Activated T-helper 2 cell treated with anti-CD3 and anti-CD28 coated beads, Interferon-gamma antibody, Interleukin-2, Interleukin-4, amounts not matched to agents 10 μg/mL and 5 μg/mL and 100 μg/mL, durations not matched to agents 14 hours and 24 hours and 36 hours (primary cell): ENCODE data around the gene RALGPS1. TPM values are rescaled to one million over a fixed set of nuclear protein-coding genes. Genes with fewer than 3 reads are reported as not detected.

Experiments
- DNase-seq: peaks from one replicate; pipeline ENCODE4 v3.0.0; 2021; ENCODE audit warnings: low spot score
- H3K27ac Mint-ChIP-seq: one replicate; pipeline ENCODE4 v1.8.0; 2021; ENCODE audit warnings: mixed read lengths
- H3K27me3 Mint-ChIP-seq: one replicate; pipeline ENCODE4 v1.8.0; 2021; ENCODE audit warnings: low read depth, mixed read lengths
- H3K36me3 Mint-ChIP-seq: one replicate; pipeline ENCODE4 v1.8.0; 2021; ENCODE audit warnings: low read depth, mixed read lengths
- H3K4me1 Mint-ChIP-seq: one replicate; pipeline ENCODE4 v1.8.0; 2021; ENCODE audit warnings: low read depth, mixed read lengths
- H3K4me3 Mint-ChIP-seq: one replicate; pipeline ENCODE4 v1.8.0; 2021; ENCODE audit warnings: low read depth, mild to moderate bottlenecking, moderate library complexity, mixed read lengths
- H3K9me3 Mint-ChIP-seq: one replicate; pipeline ENCODE4 v1.8.0; 2021; ENCODE audit warnings: mixed read lengths
- intact Hi-C: fragments of 100-400 bp; cut with micrococcal nuclease; formaldehyde crosslinking; loops from one replicate; pipeline ENCODE4 v1.15.1; 2023
- total RNA-seq: library from RNA; stranded (reverse); gene quantifications from 2 replicates; pipeline ENCODE4 v1.2.3, GENCODE V29; 2022

The RALGPS1 gene
- total RNA-seq, 1 donor from 2014 or later: 2.4 TPM

DNA sequence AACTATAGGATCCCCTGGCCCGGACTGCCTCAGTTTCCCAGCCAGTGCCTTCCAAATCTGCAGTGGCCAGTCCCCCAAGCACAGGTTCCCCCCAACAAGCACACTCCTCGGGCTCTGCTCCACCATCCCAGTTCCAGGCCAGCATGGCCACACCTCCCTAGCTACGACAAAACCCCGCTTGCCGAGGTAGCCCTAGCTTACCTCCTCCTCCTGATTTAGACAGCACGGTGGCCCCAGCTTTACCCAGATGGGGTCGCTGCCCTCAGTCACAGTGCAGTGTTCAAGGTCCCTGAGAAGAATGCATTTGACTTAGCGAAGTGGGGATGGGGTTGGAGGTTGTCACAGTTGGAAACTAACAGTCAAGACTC lies 309.2 kb downstream of the RALGPS1 start:
- Mint-ChIP-seq H3K4me1 (peaks cover 19% of the 10 kb centered on the region), H3K4me3 (peak overlapping the region; percentile 74), H3K36me3 (no peaks in the 10 kb centered on the region), H3K9me3 (no peaks in the 10 kb centered on the region), H3K27me3 (peaks cover 45% of the 10 kb centered on the region), H3K27ac (no peak overlapping the region)
- no peak for DNase-seq
- intact Hi-C loops: loop anchor here (1.0 kb wide), 1 partner anchor 22 kb away; no protein-coding TSS in a partner anchor

DNA sequence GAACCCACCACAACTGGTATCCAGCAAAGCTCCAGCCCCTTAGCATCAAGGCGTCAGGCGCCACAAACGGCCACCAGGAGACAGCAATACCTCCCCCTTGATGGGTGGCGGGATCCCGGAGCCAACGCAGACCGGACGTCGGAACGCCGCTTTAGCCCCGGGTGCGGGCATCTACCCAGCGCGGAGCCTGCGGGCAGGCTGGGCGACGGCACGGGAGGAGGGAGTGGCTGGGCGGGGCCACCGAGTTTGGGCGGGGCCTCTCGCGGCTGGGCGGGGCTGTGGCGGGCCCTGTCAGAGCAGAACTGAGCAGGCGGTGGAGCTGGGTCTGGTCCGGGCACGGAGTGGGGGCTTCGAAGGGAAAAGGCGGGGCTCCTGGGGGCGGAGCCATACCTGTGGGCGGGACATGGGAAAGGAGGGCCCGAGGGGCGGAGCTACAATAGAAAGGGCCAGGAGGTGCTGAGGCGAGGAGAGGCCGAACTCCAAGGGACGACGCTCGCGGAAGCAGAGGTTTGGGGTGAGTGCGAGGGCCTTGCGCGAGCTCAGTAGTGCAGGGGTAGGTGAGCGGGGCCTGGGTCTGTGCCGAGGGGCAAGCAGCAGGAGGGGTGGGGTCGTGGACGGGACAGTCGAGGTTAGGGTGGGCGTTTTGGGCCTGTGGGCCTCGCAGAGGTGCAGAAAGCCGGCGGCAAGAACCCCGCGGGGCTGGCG lies 309.7 kb downstream of the RALGPS1 start:
- intact Hi-C loops: loop anchor here (1.0 kb wide), 1 partner anchor 21 kb away; no protein-coding TSS in a partner anchor
- Mint-ChIP-seq H3K9me3 (no peaks in the 10 kb centered on the region), H3K4me3 (peak overlapping the region; percentile 74), H3K4me1 (peaks cover 19% of the 10 kb centered on the region), H3K36me3 (no peaks in the 10 kb centered on the region), H3K27me3 (peaks cover 48% of the 10 kb centered on the region), H3K27ac (peak overlapping the region; percentile 56)
- peak; percentile 83 for DNase-seq

DNA sequence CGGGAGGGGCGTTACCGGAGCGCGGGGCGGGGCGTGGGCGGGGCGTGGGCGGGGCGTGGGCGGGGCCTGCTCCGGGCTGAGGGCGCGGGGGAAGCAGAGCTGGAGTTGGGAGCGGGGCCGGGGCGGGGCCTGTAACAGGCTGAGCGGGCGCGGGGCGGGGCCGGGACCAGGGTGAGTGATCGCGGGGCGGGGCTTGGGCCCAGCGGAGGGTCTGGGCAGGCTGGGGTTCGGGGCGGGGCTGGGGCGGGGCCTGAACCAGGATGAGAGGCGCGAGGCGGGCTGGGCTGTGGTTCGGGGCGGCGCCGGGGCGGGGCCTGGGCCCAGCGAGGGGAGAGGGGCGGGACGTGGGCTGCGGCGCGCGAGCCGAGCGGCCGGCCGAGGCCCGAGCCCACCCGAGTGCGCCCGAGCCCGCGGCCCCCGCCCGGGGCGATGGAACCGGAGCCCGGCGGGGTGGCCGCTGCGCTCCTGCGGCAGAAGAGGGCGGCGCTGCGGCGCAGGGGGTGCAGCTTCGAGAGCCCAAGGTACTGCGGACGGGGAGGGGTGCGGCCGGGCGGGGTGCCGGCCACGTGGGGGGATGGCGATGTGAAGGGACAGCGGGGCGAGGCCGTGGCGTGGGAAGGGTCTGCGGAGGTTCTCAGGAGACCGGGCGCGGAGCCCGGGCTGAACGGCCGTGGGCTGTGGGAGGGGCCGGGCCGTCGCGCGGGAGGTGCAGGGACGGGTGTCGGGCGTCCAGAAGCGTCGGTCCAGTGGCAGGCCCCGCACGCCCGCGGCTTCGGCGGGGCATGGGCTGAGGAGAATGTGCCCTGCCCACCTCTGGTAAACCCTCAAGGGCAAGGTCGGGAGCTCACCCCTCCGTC lies 310.5 kb downstream of the RALGPS1 start:
- Mint-ChIP-seq H3K9me3 (no peaks in the 10 kb centered on the region), H3K4me1 (peaks cover 19% of the 10 kb centered on the region), H3K4me3 (peak overlapping the region; percentile 74), H3K36me3 (no peaks in the 10 kb centered on the region), H3K27me3 (peaks cover 48% of the 10 kb centered on the region), H3K27ac (no peak overlapping the region)
- peak; percentile 86 for DNase-seq
- intact Hi-C loops: loop anchor here (1.0 kb wide), 1 partner anchor 20 kb away; no protein-coding TSS in a partner anchor

DNA sequence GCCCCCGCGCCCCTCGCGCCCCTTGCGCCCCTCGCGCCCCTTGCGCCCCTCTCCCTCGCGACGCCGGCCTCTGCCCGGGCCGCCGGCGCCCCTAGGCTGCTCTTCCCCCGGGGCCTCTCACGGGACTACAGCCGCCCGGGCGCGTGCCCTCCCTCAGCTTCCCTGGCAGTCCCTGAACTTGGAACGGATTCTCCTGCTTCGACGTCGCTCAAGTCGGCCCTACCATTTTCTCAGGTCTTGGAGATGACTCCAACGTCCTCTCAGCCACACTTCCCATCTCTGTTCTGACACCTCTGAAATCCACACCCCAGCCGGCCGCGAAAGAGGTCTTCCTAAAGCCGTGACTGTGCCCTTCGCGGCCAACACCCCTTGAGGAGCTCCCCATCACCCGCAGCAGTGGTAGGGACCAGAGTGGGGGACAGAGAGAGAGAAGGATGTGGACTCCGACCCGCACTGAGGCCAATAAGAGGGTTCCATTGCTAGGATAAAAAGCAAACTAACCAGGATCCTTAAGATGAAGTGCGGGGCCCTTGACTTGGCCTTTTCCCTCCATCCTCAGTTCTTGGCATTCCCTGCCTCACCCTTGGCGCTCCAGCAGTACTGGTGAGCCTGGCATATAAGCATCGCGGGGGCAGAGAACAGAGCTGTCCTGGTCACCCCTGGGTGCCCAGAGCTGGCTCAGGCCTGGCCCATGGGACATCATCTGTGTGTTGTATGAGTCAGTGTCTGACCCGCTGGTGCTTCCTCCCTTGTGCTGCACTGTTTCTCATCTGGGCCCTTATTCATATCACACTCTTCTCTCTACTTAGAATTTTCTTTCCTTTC lies 311.4 kb downstream of the RALGPS1 start:
- H3K9me3 Mint-ChIP-seq: no peaks in the 10 kb centered on the region
- peaks cover 49% of the 10 kb centered on the region for H3K27me3 Mint-ChIP-seq
- intact Hi-C loops: no loop called here
- peak overlapping the region; percentile 76 for H3K4me3 Mint-ChIP-seq
- no peak overlapping the region for H3K27ac Mint-ChIP-seq
- H3K4me1 Mint-ChIP-seq: peaks cover 19% of the 10 kb centered on the region
- no peak for DNase-seq
- no peaks in the 10 kb centered on the region for H3K36me3 Mint-ChIP-seq

DNA sequence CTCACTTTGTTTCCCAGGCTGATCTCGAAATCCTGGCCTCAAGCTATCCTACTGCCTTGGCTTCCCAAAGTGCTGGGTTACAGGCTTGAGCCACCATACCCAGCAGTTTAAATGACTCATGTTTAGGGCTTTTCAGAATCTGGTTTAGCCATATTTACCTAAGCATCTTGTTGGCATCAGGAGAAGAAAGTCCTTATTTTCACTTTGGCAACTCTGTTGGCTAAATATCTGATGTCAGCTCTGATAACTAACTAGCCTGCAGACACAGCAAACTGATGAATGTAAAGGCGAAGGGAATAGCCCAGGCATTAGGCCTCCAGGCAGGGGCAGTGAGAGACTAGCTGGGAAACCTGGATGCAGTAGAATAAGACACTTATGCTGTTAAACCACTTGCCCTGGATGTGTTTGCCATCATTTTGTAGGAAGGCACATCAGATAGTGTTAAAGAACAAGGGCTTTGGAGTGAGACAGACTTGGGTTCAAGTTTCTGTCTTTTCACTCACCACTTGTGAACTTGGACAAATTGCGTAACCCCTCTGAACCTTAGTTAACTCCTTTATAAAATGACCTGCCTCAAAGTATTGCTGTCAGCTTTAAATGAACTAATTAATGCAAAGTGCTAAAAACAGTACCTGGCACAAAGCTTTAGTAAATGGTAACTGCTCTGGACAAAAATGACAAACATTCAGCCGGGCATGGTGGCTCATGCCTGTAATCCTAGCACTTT lies 315.3 kb downstream of the RALGPS1 start:
- no peak overlapping the region for H3K4me3 Mint-ChIP-seq
- H3K27ac Mint-ChIP-seq: no peak overlapping the region
- intact Hi-C loops: no loop called here
- peaks cover 7% of the 10 kb centered on the region for H3K4me1 Mint-ChIP-seq
- H3K36me3 Mint-ChIP-seq: no peaks in the 10 kb centered on the region
- peaks cover 31% of the 10 kb centered on the region for H3K27me3 Mint-ChIP-seq
- no peaks in the 10 kb centered on the region for H3K9me3 Mint-ChIP-seq
- no peak for DNase-seq

DNA sequence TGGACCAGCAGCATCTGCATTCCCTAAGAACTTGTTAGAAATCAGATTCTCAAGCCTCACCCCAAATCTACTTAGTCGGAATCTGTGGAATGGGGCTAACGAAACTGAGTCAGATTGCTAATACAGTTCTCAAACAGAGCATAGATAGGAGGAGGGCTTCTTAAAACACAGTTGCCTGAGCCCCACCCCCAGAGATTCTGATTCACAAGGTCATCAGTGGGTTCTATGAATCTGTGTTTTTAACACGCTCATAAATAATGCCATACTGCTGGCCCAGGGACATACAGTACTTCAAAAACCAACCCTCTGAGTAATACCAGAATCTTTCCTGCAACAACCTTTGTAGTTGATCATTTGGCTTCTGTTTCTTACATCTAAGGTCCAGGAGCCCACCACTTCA lies 317.1 kb downstream of the RALGPS1 start:
- intact Hi-C loops: no loop called here
- Mint-ChIP-seq H3K4me1 (no peaks in the 10 kb centered on the region), H3K4me3 (no peak overlapping the region), H3K9me3 (no peaks in the 10 kb centered on the region), H3K27ac (no peak overlapping the region), H3K27me3 (peaks cover 33% of the 10 kb centered on the region), H3K36me3 (no peaks in the 10 kb centered on the region)
- DNase-seq: no peak

DNA sequence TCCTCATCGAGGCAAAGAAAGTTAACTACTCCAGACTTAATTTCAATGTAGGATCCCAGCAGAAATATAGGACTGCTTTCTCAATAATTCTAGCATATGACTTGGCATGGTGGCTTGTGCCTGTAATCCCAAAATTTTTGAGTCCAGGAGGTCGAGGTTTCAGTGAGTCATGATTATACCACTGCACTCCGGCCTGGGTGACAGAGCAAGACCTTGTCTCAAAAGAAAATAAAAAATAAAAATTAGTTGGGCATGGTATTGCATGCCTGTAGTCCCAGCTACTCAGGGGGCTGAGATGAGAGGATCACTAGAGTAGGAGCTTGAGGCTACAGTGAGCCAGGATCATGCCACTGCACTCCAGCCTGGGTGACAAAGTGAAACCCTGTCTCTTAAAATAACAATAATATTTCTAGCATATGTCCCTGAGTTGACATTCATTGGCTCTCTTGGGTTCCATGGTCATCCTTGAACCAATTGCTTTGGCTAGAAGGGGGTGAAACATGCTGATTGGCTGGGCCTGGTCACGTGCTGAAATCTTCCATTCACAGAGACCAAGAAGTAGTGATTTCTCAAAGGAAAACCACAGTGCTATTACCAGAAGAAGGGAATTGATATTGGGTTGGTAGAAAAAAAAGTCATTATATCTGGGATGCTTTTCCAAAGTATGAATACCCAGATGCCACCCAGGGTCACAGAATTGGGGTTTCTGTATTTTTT lies 318.4 kb downstream of the RALGPS1 start:
- H3K27ac Mint-ChIP-seq: no peak overlapping the region
- no peak for DNase-seq
- H3K9me3 Mint-ChIP-seq: no peaks in the 10 kb centered on the region
- H3K4me1 Mint-ChIP-seq: no peaks in the 10 kb centered on the region
- H3K4me3 Mint-ChIP-seq: no peak overlapping the region
- intact Hi-C loops: no loop called here
- H3K36me3 Mint-ChIP-seq: no peaks in the 10 kb centered on the region
- H3K27me3 Mint-ChIP-seq: peaks cover 31% of the 10 kb centered on the region

DNA sequence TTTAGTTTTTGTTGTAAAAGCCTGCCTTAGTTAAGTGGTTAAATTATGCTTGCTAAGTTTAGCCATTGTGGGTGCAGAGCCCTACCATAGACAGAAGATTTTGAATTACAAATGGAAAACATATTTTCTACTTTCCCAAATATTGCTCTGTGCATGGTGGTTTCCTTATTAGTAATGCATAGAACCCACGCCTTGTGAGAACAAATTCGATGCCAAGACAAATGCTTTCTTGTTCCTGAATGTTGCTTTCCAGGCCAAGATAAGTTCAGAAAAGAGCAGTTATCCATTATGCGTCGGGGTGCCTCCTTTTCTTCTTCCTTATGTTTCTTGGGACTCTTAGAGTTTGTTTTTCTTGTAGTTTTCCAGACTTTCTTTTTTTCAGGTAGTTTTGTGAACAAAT lies 319.0 kb downstream of the RALGPS1 start:
- intact Hi-C loops: no loop called here
- no peaks in the 10 kb centered on the region for H3K36me3 Mint-ChIP-seq
- no peak overlapping the region for H3K4me3 Mint-ChIP-seq
- DNase-seq: no peak
- H3K27ac Mint-ChIP-seq: no peak overlapping the region
- H3K4me1 Mint-ChIP-seq: no peaks in the 10 kb centered on the region
- H3K9me3 Mint-ChIP-seq: no peaks in the 10 kb centered on the region
- peaks cover 30% of the 10 kb centered on the region for H3K27me3 Mint-ChIP-seq

DNA sequence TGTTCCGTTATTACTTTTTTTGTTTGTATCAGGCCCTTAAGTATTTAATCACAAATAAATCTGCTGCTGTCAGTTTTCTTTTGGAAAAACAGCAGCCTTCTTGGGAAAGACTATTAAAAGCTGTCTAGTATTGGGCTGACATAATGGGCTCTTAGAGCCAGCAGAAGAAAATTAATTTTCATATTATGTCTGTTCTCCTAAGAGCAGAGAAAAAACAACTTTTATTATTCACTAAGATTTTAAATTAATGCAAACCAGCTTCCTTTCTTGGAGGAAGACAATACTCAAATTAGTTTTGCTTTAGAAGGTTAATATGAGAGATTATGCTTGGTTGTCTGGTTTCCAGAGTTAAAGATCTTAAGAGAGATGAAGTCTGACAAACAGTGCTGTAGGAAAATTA lies 319.4 kb downstream of the RALGPS1 start:
- H3K4me1 Mint-ChIP-seq: no peaks in the 10 kb centered on the region
- no peak overlapping the region for H3K27ac Mint-ChIP-seq
- H3K4me3 Mint-ChIP-seq: no peak overlapping the region
- no peak for DNase-seq
- no peaks in the 10 kb centered on the region for H3K9me3 Mint-ChIP-seq
- intact Hi-C loops: no loop called here
- no peaks in the 10 kb centered on the region for H3K36me3 Mint-ChIP-seq
- peaks cover 28% of the 10 kb centered on the region for H3K27me3 Mint-ChIP-seq

DNA sequence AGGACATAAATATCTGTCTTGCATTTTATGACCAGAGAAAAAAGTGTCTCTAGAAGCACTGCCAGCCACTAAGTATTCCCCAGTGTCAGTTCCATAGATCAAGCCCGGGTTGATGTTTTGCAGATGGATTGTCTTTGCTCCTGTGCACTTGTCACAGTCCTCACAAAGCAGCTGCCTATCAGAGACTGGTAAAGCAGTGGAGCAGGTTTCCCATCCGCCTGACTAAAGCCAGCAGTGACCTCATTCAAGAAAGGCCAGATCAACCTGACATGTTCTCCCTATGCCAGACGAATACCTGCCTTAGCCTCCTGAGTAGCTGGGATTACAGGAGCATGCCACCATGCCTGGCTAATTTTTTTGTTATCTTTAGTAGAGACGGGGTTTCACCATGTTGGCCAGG lies 323.2 kb downstream of the RALGPS1 start:
- H3K4me1 Mint-ChIP-seq: no peaks in the 10 kb centered on the region
- no peak for DNase-seq
- H3K36me3 Mint-ChIP-seq: no peaks in the 10 kb centered on the region
- H3K9me3 Mint-ChIP-seq: no peaks in the 10 kb centered on the region
- intact Hi-C loops: no loop called here
- no peak overlapping the region for H3K27ac Mint-ChIP-seq
- peaks cover 22% of the 10 kb centered on the region for H3K27me3 Mint-ChIP-seq
- H3K4me3 Mint-ChIP-seq: no peak overlapping the region

DNA sequence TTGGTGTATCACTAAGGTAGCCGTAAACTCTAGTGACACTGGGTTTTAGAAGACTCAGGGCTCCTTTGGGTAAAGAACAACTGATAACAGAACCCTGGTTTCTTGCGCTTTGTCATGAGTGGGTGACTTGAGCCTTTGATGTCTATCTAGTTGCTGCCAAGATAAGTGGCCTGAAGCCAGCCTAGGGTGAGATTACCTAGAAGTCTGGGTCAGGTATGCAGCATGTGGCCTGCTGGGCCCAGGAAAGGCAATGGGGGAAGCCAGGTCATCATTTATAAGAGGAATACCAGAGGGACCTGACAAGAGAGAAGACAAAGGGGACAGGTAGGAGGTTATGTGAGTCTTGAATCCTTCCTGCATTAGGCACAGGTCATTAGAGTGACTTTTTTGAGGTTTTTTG lies 326.8 kb downstream of the RALGPS1 start:
- Mint-ChIP-seq H3K27ac (no peak overlapping the region), H3K4me3 (no peak overlapping the region), H3K27me3 (peaks cover 12% of the 10 kb centered on the region), H3K4me1 (peaks cover 5% of the 10 kb centered on the region), H3K9me3 (no peaks in the 10 kb centered on the region), H3K36me3 (no peaks in the 10 kb centered on the region)
- DNase-seq: no peak
- intact Hi-C loops: no loop called here
